Adrenal gland (tissue), 12 donors: Measurements from ENCODE around the gene EXD1. TPM values are rescaled to one million over a fixed set of nuclear protein-coding genes. Genes with fewer than 3 reads are reported as not detected.

ENCODE experiments used
- DNase-seq, 7 donors: peaks; one replicate each; pipeline ENCODE4 v3.0.0-alpha.2; 2019 to 2020
- H3K27ac ChIP-seq, 5 donors: fragments of 200-600 bp; sonication (generic) in 4 of 5; 1 replicate in 3 of 5; 2 replicates in 2 of 5; pipeline versions ENCODE4 v1.5.1 to v1.8.0; 2016 to 2020; ENCODE audit warnings: mild to moderate bottlenecking in 1 of 5
- H3K27me3 ChIP-seq: fragments of 200-600 bp; 2 replicates; pipeline ENCODE4 v1.8.0; 2021
- H3K36me3 ChIP-seq, 2 donors: fragments of 200-600 bp; replicated peaks in 1 of 2; 1 replicate in 1 of 2; 2 replicates in 1 of 2; pipeline versions ENCODE4 v1.5.1 to v1.8.0; 2018 to 2022
- H3K4me1 ChIP-seq, 2 donors: fragments of 200-600 bp; replicated peaks in 1 of 2; 1 replicate in 1 of 2; 2 replicates in 1 of 2; pipeline versions ENCODE4 v1.5.1 to v1.8.0; 2018 to 2021
- H3K4me3 ChIP-seq, 4 donors: fragments of 200-600 bp; sonication (generic) in 3 of 4; one replicate each; pipeline ENCODE4 v1.5.1; 2016 to 2018
- H3K9me3 ChIP-seq, 3 donors: fragments of 200-600 bp; sonication (generic) in 1 of 3; replicated peaks in 1 of 3; 1 replicate in 2 of 3; 2 replicates in 1 of 3; pipeline versions ENCODE4 v1.5.1 to v1.8.0; 2016 to 2021
- CTCF ChIP-seq, 6 experiments: fragments of 450-650 bp in 4 of 6; fragments of 200-600 bp in 2 of 6; sonication (generic) in 1 of 6; IDR thresholded peaks; 1 replicate in 5 of 6; 2 replicates in 1 of 6; pipeline versions ENCODE4 v1.5.1 to v1.8.0; 2016 to 2021; ENCODE audit warnings: antibody characterized with exemption in 6 of 6, mild to moderate bottlenecking in 2 of 6, moderate library complexity in 1 of 6
- POLR2A ChIP-seq, 2 donors: fragments of 450-650 bp; IDR thresholded peaks; one replicate each; pipeline ENCODE4 v1.6.1; 2017; ENCODE audit warnings: antibody characterized with exemption in 2 of 2, mild to moderate bottlenecking in 2 of 2, moderate library complexity in 1 of 2
- WGBS, 4 donors: extraction: QIAGEN DNeasy Blood & Tissue Kit in 2 of 4; methylation state at CpG; one replicate each; pipeline versions ENCODE4 v1.1.5 to v1.1.7; 2013 to 2017; 5-methylcytosine and 5-hydroxymethylcytosine counted together
- intact Hi-C, 2 donors: fragments of 100-400 bp; cut with DNase I; formaldehyde crosslinking; loops; one replicate each; pipeline versions ENCODE4 v1.14.1 to v1.15.0; 2022 to 2023
- polyA plus RNA-seq, 3 donors: library from polyadenylated mRNA; stranded (reverse); fragments of 200-250 nt in 2 of 3; fragments of 350-450 nt in 1 of 3; fragmentation: Illumina TruSeq in 1 of 3; extraction: RNeasy Lipid Tissue Mini Kit (QIAGEN cat#74804) in 1 of 3; gene quantifications; one replicate each; pipeline ENCODE4 v1.2.3, GENCODE V29; 2013 to 2014
- total RNA-seq, 9 donors: library from RNA; depleted of rRNA in 4 of 9; stranded (reverse); fragments of >200 nt in 4 of 9; fragments of 120-200 nt in 1 of 9; fragmentation: NEBNext Ultra II Directional in 1 of 9; extraction: Animal tissue kit (Norgen Biotek cat#: 25700) in 1 of 9; gene quantifications; one replicate each; pipeline versions ENCODE4 v1.1.0 to v1.2.4, GENCODE V29; 2013 to 2023
- donor health status: healthy with polysubstance abuse.
- donor health status: Bipolar disorder and iron deficiency.
- donor health status: DM: yes; HTN: yes; CAD: no.
- donor health status: DM: no; HTN: no; CAD: no.
- donor health status: DM: no; HTN: no; CAD: no.
- donor health status: DM: yes; HTN: yes; CAD: no.

The EXD1 gene
- total and polyA plus RNA-seq, 12 donors = 0.11 TPM; not detected in 11

GRCh38 chr15:41194444-41194843 lies 36.1 kb downstream of the EXD1 start:
- no peak for TF ChIP-seq CTCF (IDR thresholded peaks at IDR 0.05)
- H3K27ac ChIP-seq = no peak overlapping the region
- H3K36me3 ChIP-seq = no peaks in the 10 kb centered on the region
- H3K4me1 ChIP-seq = no peaks in the 10 kb centered on the region
- intact Hi-C loops = no loop called here
- no peaks in the 10 kb centered on the region for H3K9me3 ChIP-seq
- WGBS, 4 donors = 84 to 94% (median 90%) methylated on average over 1 of the region's 1 CpG
- no peaks in the 10 kb centered on the region for H3K27me3 ChIP-seq
- DNase-seq = no peak
- no peak overlapping the region for H3K4me3 ChIP-seq

- 53 to 56% (median 55%) methylated on average over 2 of the region's 2 CpGs for WGBS, 4 donors
- H3K27ac ChIP-seq = no peak overlapping the region
- no peak overlapping the region for H3K4me3 ChIP-seq
- H3K27me3 ChIP-seq = no peaks in the 10 kb centered on the region
- no peaks in the 10 kb centered on the region for H3K9me3 ChIP-seq
- intact Hi-C loops = loop anchor here in 1 of 2 donors (5.0 kb wide), 1 partner anchor 281 kb away; no protein-coding TSS in a partner anchor
- no peaks in the 10 kb centered on the region for H3K36me3 ChIP-seq
- TF ChIP-seq CTCF (IDR thresholded peaks at IDR 0.05) (no peak), POLR2A (IDR thresholded peaks at IDR 0.05) (no peak)
- H3K4me1 ChIP-seq = no peaks in the 10 kb centered on the region
- DNase-seq = no peak
Observed at GRCh38 chr15:41183581-41183980, 47.0 kb downstream of the EXD1 start.

DNA sequence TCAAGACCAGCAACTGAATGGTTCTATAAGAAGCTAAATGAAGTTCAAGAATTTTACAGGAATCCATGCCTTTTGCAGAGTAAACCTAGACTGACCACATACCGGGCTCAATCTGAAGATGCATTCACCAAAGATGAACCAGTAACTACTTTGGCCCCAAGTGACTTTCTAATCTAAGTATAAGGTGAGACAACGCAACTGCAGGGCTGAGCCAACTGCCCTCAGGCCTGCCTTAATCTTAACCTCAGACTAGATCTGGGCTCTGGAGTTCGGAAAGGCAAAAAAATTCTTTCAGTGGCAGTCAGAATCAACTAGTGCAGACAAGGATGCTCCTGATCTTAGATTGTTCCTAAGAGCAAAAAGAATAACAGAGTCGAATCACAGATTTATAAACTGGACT lies 48.3 kb downstream of the EXD1 start:
- WGBS, 4 donors = 55 to 65% (median 61%) methylated on average over 4 of the region's 4 CpGs
- DNase-seq = no peak
- intact Hi-C loops = loop anchor here in 1 of 2 donors (5.0 kb wide), 1 partner anchor 280 kb away; no protein-coding TSS in a partner anchor
- H3K4me3 ChIP-seq = no peak overlapping the region
- no peaks in the 10 kb centered on the region for H3K27me3 ChIP-seq
- H3K27ac ChIP-seq = no peak overlapping the region
- TF ChIP-seq POLR2A (IDR thresholded peaks at IDR 0.05) (no peak), CTCF (IDR thresholded peaks at IDR 0.05) (no peak)
- H3K9me3 ChIP-seq = no peaks in the 10 kb centered on the region
- no peaks in the 10 kb centered on the region for H3K4me1 ChIP-seq
- H3K36me3 ChIP-seq = no peaks in the 10 kb centered on the region

DNA sequence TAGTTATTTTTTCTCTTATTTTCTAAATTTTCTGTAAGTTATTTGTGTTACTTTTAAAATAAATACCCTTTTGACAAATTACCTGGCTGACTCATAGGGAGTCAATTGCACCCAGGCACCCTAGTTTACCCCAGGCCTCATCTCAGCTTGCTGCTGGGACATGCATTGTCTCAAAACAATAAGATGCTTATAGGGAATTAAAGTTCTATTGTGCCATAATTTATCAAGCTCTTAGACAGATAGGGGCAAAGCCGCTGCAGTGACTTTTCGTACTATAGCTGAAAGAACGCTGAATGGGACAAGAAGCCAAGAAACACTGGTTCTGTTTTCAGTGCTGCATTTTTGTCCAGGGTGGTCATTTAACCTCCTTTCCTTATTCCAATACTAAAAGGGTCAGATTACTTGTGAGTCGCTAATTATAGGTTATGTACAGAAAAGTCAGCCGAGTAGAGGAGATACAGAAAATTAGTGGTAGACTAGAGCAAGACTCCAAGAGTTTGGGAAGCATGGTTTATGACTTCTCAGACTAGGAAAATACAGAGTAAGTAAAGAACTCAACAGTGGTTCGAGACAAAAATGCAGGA lies 50.3 kb downstream of the EXD1 start:
- 82 to 90% (median 87%) methylated on average over 6 of the region's 6 CpGs for WGBS, 4 donors
- no peak overlapping the region for H3K4me3 ChIP-seq
- intact Hi-C loops = loop anchor here in 1 of 2 donors (5.0 kb wide), 1 partner anchor 278 kb away; no protein-coding TSS in a partner anchor
- no peak for DNase-seq
- no peaks in the 10 kb centered on the region for H3K4me1 ChIP-seq
- no peaks in the 10 kb centered on the region for H3K27me3 ChIP-seq
- H3K36me3 ChIP-seq = no peaks in the 10 kb centered on the region
- TF ChIP-seq CTCF (IDR thresholded peaks at IDR 0.05) (no peak), POLR2A (IDR thresholded peaks at IDR 0.05) (no peak)
- no peaks in the 10 kb centered on the region for H3K9me3 ChIP-seq
- no peak overlapping the region for H3K27ac ChIP-seq
